Kidney epithelial cell (primary cell): ENCODE results near the gene SEC61A2. TPM values are rescaled to one million over a fixed set of nuclear protein-coding genes. Genes with fewer than 3 reads are reported as not detected.

ENCODE experiments used
- DNase-seq: peaks from one replicate; pipeline ENCODE4 v3.0.0-alpha.2; 2010; ENCODE audit warnings: low read depth
- H3K27me3 ChIP-seq: 2 replicates; pipeline ENCODE4 v1.6.0; 2011; ENCODE audit warnings: low read length; ENCODE audit not compliant: control insufficient read depth, insufficient read depth
- H3K36me3 ChIP-seq: 2 replicates; pipeline ENCODE4 v1.5.1; 2011; ENCODE audit warnings: low read length; ENCODE audit not compliant: control insufficient read depth, insufficient read depth
- H3K4me3 ChIP-seq: 2 replicates; pipeline ENCODE4 v1.5.1; 2011; ENCODE audit warnings: low read depth, mild to moderate bottlenecking, control low read depth, low read length
- CTCF ChIP-seq: IDR thresholded peaks from 2 replicates; pipeline ENCODE4 v1.5.1; 2011; ENCODE audit warnings: mild to moderate bottlenecking, moderate library complexity, low read length, control low read depth, inconsistent platforms; ENCODE audit not compliant: insufficient read depth, poor library complexity, severe bottlenecking
- total RNA-seq: library from RNA; depleted of rRNA; stranded (reverse); fragments of >200 nt; gene quantifications from 2 replicates; pipeline ENCODE4 v1.2.3, GENCODE V29; 2015

SEC61A2 gene
- total RNA-seq, 1 donor from 2014 or later, result 7.6 TPM

- no peaks in the 10 kb centered on the region for H3K27me3 ChIP-seq
- H3K4me3 ChIP-seq, result no peak overlapping the region
- H3K36me3 ChIP-seq, result no peaks in the 10 kb centered on the region
- no peak for DNase-seq
- TF ChIP-seq CTCF, result no peak
These were observed 59.2 kb downstream of the SEC61A2 start for GRCh38 chr10:12188656-12189055.

GRCh38 chr10:12189426-12189825, 59.9 kb downstream of the SEC61A2 start:
- H3K36me3 ChIP-seq, result no peaks in the 10 kb centered on the region
- DNase-seq, result no peak
- H3K4me3 ChIP-seq, result no peak overlapping the region
- no peak for TF ChIP-seq CTCF
- H3K27me3 ChIP-seq, result no peaks in the 10 kb centered on the region

GRCh38 chr10:12191715-12192114, 62.2 kb downstream of the SEC61A2 start:
- no peak for DNase-seq
- no peaks in the 10 kb centered on the region for H3K27me3 ChIP-seq
- H3K4me3 ChIP-seq, result no peak overlapping the region
- H3K36me3 ChIP-seq, result no peaks in the 10 kb centered on the region
- no peak for TF ChIP-seq CTCF

GRCh38 chr10:12193193-12193592, 63.7 kb downstream of the SEC61A2 start:
- Histone ChIP-seq H3K4me3 (no peak overlapping the region), H3K36me3 (no peaks in the 10 kb centered on the region), H3K27me3 (no peaks in the 10 kb centered on the region)
- no peak for TF ChIP-seq CTCF
- DNase-seq, result peak; percentile 32

GRCh38 chr10:12194752-12195271, 65.3 kb downstream of the SEC61A2 start:
- TF ChIP-seq CTCF, result no peak
- Histone ChIP-seq H3K4me3 (peak overlapping the region; percentile 95), H3K36me3 (no peaks in the 10 kb centered on the region), H3K27me3 (no peaks in the 10 kb centered on the region)
- no peak for DNase-seq

GRCh38 chr10:12195281-12195602, 65.8 kb downstream of the SEC61A2 start:
- no peaks in the 10 kb centered on the region for H3K27me3 ChIP-seq
- no peaks in the 10 kb centered on the region for H3K36me3 ChIP-seq
- DNase-seq, result no peak
- peak overlapping the region; percentile 95 for H3K4me3 ChIP-seq
- no peak for TF ChIP-seq CTCF
